HEK293 (cell line): ENCODE data around the gene OR2L13.
A peak's percentile ranks its signal among the peaks of the same experiment; 100 is the strongest.

Source experiments
- CTCF ChIA-PET: fragments of 350-600 bp; formaldehyde crosslinking; extraction: SDS; loops from one replicate; lab custom pipeline; 2021; ENCODE audit warnings: antibody characterized with exemption; lab: Yijun Ruan, JAX
- POLR2A ChIA-PET: fragments of 300-600 bp; formaldehyde crosslinking; extraction: SDS; loops from one replicate; lab custom pipeline; 2020; ENCODE audit warnings: antibody characterized with exemption, inconsistent platforms; lab: Yijun Ruan, JAX
- H3K27ac ChIP-seq: fragments of 200-500 bp; sonication (Bioruptor generic); 2 replicates; pipeline ENCODE4 v1.5.1; 2014; ENCODE audit warnings: low read depth, low read length, control low read depth, inconsistent platforms; ENCODE audit errors: extremely low read depth
- H3K36me3 ChIP-seq, 2 experiments: fragments of 200-500 bp in 1 of 2; sonication (Bioruptor generic) in 1 of 2; 1 replicate in 1 of 2; 2 replicates in 1 of 2; pipeline ENCODE4 v1.5.1; 2014 to 2017; ENCODE audit warnings: inconsistent platforms in 2 of 2, low read length in 2 of 2; ENCODE audit not compliant: control insufficient read depth in 2 of 2, insufficient read depth in 1 of 2
- H3K4me1 ChIP-seq: fragments of 200-500 bp; sonication (Bioruptor generic); 2 replicates; pipeline ENCODE4 v1.5.1; 2014; ENCODE audit warnings: mild to moderate bottlenecking, low read length, inconsistent platforms; ENCODE audit not compliant: control insufficient read depth, insufficient read depth
- H3K4me3 ChIP-seq: 2 replicates; pipeline ENCODE4 v1.5.1; 2011; ENCODE audit warnings: low read depth, mild to moderate bottlenecking, control low read depth, low read length, moderate library complexity
- H3K9me3 ChIP-seq: fragments of 200-500 bp; sonication (Bioruptor generic); 2 replicates; pipeline ENCODE4 v1.5.1; 2014; ENCODE audit warnings: low read depth, low read length, inconsistent platforms; ENCODE audit not compliant: control insufficient read depth, insufficient read depth
- EGR2 ChIP-seq: fragments of 450-650 bp; formaldehyde crosslinking; IDR thresholded peaks from 2 replicates; pipeline ENCODE4 v1.5.1; 2016; ENCODE audit warnings: low read depth, missing biosample characterization, missing genetic modification characterization
- GLI2 ChIP-seq: fragments of 450-650 bp; formaldehyde crosslinking; IDR thresholded peaks from 2 replicates; pipeline ENCODE4; 2017; ENCODE audit warnings: missing biosample characterization, missing genetic modification characterization, low read depth, borderline replicate concordance
- IKZF3 ChIP-seq: fragments of 450-650 bp; IDR thresholded peaks from 2 replicates; pipeline ENCODE4 v1.5.0; 2018; ENCODE audit warnings: missing biosample characterization, mild to moderate bottlenecking, missing genetic modification characterization, moderate library complexity
- KLF10 ChIP-seq: fragments of 450-650 bp; IDR thresholded peaks from 2 replicates; pipeline ENCODE4 v1.5.1; 2018; ENCODE audit warnings: missing biosample characterization, mild to moderate bottlenecking, missing genetic modification characterization
- SETDB1 ChIP-seq: IDR thresholded peaks from one replicate; pipeline ENCODE4 v1.6.1; 2017; ENCODE audit warnings: mild to moderate bottlenecking, low read length, moderate library complexity, mixed read lengths; ENCODE audit not compliant: insufficient read length
- SP7 ChIP-seq: fragments of 450-650 bp; formaldehyde crosslinking; IDR thresholded peaks from 2 replicates; pipeline ENCODE4 v1.5.1; 2016; ENCODE audit warnings: missing biosample characterization, missing genetic modification characterization
- TRIM28 ChIP-seq: IDR thresholded peaks from 2 replicates; pipeline ENCODE4 v1.6.1; 2011; ENCODE audit warnings: low read length, control low read depth, borderline replicate concordance
- ZEB2 ChIP-seq: fragments of 450-650 bp; formaldehyde crosslinking; IDR thresholded peaks from 2 replicates; pipeline ENCODE4 v1.5.1; 2016; ENCODE audit warnings: missing biosample characterization, missing genetic modification characterization
- ZNF221 ChIP-seq: fragments of 450-650 bp; formaldehyde crosslinking; IDR thresholded peaks from 2 replicates; pipeline ENCODE4 v1.5.1; 2017; ENCODE audit warnings: missing biosample characterization, missing genetic modification characterization, borderline replicate concordance
- ZNF560 ChIP-seq: fragments of 450-650 bp; formaldehyde crosslinking; IDR thresholded peaks from 2 replicates; pipeline ENCODE4 v1.5.1; 2017; ENCODE audit warnings: missing biosample characterization, missing genetic modification characterization, borderline replicate concordance
- ZNF610 ChIP-seq: fragments of 450-650 bp; formaldehyde crosslinking; IDR thresholded peaks from 2 replicates; pipeline ENCODE4 v1.5.1; 2016; ENCODE audit warnings: missing biosample characterization, missing genetic modification characterization, borderline replicate concordance
- ZNF623 ChIP-seq: fragments of 450-650 bp; formaldehyde crosslinking; IDR thresholded peaks from 2 replicates; pipeline ENCODE4 v1.5.1; 2016; ENCODE audit warnings: missing biosample characterization, missing genetic modification characterization
- ZNF677 ChIP-seq: fragments of 450-650 bp; IDR thresholded peaks from 2 replicates; pipeline ENCODE4 v1.5.0; 2018; ENCODE audit warnings: missing biosample characterization, mild to moderate bottlenecking, missing genetic modification characterization, moderate library complexity
- ZNF76 ChIP-seq: fragments of 450-650 bp; formaldehyde crosslinking; IDR thresholded peaks from 2 replicates; pipeline ENCODE4; 2016; ENCODE audit warnings: low read depth, missing biosample characterization, missing genetic modification characterization, borderline replicate concordance
- ZNF776 ChIP-seq: fragments of 450-650 bp; formaldehyde crosslinking; IDR thresholded peaks from 2 replicates; pipeline ENCODE4 v1.5.0; 2017; ENCODE audit warnings: missing biosample characterization, missing genetic modification characterization, borderline replicate concordance
- ZNF785 ChIP-seq: fragments of 450-650 bp; formaldehyde crosslinking; IDR thresholded peaks from 2 replicates; pipeline ENCODE4 v1.5.1; 2016; ENCODE audit warnings: missing biosample characterization, missing genetic modification characterization
- ZNF830 ChIP-seq: fragments of 450-650 bp; IDR thresholded peaks from 2 replicates; pipeline ENCODE4 v1.5.0; 2018; ENCODE audit warnings: missing biosample characterization, missing genetic modification characterization, low read depth, mild to moderate bottlenecking, moderate library complexity
- TF ChIP-seq, protein P1 (sequence below): fragments of 450-650 bp; formaldehyde crosslinking; conservative IDR thresholded peaks from 2 replicates; pipeline ENCODE4 v1.5.1; 2016; ENCODE audit warnings: low read depth, missing biosample characterization, missing genetic modification characterization
- TF ChIP-seq, protein P2 (sequence below): fragments of 450-650 bp; formaldehyde crosslinking; IDR thresholded peaks from 2 replicates; pipeline ENCODE4 v1.5.1; 2016; ENCODE audit warnings: missing biosample characterization, missing genetic modification characterization
- TF ChIP-seq, protein P3 (sequence below): fragments of 450-650 bp; formaldehyde crosslinking; IDR thresholded peaks from 2 replicates; pipeline ENCODE4 v1.5.1; 2016; ENCODE audit warnings: missing biosample characterization, missing genetic modification characterization
- TF ChIP-seq, protein P4 (sequence below): fragments of 450-650 bp; formaldehyde crosslinking; IDR thresholded peaks from 2 replicates; pipeline ENCODE4 v1.5.1; 2017; ENCODE audit warnings: missing biosample characterization, missing genetic modification characterization

OR2L13 gene

DNA sequence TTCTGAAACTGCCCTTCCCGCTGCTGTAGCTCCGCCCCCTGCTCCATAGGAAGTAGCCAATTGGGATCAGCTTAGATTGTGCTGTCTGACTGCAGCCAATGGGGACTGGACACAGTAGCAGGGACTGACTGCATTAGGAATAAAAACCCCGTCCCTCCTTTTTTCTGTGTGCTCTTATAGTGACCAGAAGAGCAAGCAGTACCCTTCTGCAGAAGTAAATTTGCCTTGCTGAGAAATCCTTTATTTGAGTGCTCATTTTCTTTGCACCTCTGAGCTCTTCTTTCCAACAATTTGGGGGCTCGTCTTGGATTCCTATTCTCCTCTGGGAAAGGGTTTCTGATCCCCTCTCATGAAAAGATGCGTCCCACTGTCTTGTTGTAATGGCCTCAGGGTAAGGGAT is 16.2 kb downstream of the OR2L13 start:
- ChIA-PET POLR2A (no interaction called here), CTCF (no interaction called here)
- H3K4me1 ChIP-seq: no peaks in the 10 kb centered on the region
- H3K4me3 ChIP-seq: no peak overlapping the region
- no peak overlapping the region for H3K27ac ChIP-seq
- no peaks in the 10 kb centered on the region for H3K9me3 ChIP-seq
- no peaks in the 10 kb centered on the region for H3K36me3 ChIP-seq
- TF ChIP-seq ZNF623 (tag by site-specific recombination) (no peak), SETDB1 (peak; percentile 23)

GRCh38 chr1:248114890-248115289 is 19.9 kb downstream of the OR2L13 start:
- Histone ChIP-seq H3K4me3 (no peak overlapping the region), H3K27ac (no peak overlapping the region), H3K9me3 (no peaks in the 10 kb centered on the region), H3K36me3 (no peaks in the 10 kb centered on the region), H3K4me1 (no peaks in the 10 kb centered on the region)
- CTCF ChIA-PET: no interaction called here
- POLR2A ChIA-PET: no interaction called here
- TF ChIP-seq ZNF560: no peak
- TF ChIP-seq SP7 (tag by site-specific recombination): no peak
- no peak for TF ChIP-seq KLF10 (tag by site-specific recombination)

DNA sequence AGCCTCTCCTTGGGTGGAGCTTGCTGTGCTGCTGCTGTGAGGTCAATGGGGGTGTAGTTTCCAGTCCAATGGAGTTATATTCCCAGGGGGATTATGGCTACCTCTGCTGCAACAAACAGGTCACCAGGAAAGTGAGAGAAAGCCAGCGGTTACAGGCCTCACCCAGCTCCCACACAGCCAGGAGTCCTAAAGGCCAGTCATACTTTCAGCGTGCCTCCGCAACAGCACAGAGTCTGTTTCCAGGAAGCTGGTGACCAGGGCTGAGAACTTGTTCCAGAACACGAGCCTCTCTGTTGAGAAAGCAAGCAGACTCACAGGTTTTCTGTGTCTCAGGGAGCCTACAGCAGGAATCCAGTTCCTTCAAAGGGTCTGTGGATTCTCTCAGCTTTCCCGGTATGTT is 32.7 kb downstream of the OR2L13 start:
- Histone ChIP-seq H3K4me1 (no peaks in the 10 kb centered on the region), H3K36me3 (no peaks in the 10 kb centered on the region), H3K27ac (no peak overlapping the region), H3K4me3 (no peak overlapping the region), H3K9me3 (no peaks in the 10 kb centered on the region)
- POLR2A ChIA-PET: no interaction called here
- CTCF ChIA-PET: interaction anchor here (0.6 kb wide), 1 partner anchor 737 kb away, joined by 3 read pairs; no protein-coding TSS in a partner anchor
- TF ChIP-seq, protein P1, sequence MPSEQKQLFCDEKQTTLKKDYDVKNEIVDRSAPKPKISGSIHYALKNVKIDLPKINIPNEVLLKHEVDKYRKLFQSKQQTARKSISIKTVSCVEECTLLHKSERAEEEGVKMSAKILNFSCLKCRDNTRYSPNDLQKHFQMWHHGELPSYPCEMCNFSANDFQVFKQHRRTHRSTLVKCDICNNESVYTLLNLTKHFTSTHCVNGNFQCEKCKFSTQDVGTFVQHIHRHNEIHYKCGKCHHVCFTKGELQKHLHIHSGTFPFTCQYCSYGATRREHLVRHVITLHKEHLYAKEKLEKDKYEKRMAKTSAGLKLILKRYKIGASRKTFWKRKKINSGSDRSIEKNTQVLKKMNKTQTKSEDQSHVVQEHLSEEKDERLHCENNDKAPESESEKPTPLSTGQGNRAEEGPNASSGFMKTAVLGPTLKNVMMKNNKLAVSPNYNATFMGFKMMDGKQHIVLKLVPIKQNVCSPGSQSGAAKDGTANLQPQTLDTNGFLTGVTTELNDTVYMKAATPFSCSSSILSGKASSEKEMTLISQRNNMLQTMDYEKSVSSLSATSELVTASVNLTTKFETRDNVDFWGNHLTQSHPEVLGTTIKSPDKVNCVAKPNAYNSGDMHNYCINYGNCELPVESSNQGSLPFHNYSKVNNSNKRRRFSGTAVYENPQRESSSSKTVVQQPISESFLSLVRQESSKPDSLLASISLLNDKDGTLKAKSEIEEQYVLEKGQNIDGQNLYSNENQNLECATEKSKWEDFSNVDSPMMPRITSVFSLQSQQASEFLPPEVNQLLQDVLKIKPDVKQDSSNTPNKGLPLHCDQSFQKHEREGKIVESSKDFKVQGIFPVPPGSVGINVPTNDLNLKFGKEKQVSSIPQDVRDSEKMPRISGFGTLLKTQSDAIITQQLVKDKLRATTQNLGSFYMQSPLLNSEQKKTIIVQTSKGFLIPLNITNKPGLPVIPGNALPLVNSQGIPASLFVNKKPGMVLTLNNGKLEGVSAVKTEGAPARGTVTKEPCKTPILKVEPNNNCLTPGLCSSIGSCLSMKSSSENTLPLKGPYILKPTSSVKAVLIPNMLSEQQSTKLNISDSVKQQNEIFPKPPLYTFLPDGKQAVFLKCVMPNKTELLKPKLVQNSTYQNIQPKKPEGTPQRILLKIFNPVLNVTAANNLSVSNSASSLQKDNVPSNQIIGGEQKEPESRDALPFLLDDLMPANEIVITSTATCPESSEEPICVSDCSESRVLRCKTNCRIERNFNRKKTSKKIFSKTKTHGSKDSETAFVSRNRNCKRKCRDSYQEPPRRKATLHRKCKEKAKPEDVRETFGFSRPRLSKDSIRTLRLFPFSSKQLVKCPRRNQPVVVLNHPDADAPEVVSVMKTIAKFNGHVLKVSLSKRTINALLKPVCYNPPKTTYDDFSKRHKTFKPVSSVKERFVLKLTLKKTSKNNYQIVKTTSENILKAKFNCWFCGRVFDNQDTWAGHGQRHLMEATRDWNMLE (tag by site-specific recombination): no peak
- TF ChIP-seq GLI2 (tag by site-specific recombination): no peak
- no peak for TF ChIP-seq SETDB1
- no peak for TF ChIP-seq ZNF221
- no peak for TF ChIP-seq ZNF776
- no peak for TF ChIP-seq IKZF3
- no peak for TF ChIP-seq ZNF785 (tag by site-specific recombination)
- TF ChIP-seq ZNF677 (tag by site-specific recombination): no peak
- TF ChIP-seq, protein P2, sequence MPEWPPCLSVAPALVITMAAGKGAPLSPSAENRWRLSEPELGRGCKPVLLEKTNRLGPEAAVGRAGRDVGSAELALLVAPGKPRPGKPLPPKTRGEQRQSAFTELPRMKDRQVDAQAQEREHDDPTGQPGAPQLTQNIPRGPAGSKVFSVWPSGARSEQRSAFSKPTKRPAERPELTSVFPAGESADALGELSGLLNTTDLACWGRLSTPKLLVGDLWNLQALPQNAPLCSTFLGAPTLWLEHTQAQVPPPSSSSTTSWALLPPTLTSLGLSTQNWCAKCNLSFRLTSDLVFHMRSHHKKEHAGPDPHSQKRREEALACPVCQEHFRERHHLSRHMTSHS (tag by site-specific recombination): no peak
- TF ChIP-seq, protein P3, sequence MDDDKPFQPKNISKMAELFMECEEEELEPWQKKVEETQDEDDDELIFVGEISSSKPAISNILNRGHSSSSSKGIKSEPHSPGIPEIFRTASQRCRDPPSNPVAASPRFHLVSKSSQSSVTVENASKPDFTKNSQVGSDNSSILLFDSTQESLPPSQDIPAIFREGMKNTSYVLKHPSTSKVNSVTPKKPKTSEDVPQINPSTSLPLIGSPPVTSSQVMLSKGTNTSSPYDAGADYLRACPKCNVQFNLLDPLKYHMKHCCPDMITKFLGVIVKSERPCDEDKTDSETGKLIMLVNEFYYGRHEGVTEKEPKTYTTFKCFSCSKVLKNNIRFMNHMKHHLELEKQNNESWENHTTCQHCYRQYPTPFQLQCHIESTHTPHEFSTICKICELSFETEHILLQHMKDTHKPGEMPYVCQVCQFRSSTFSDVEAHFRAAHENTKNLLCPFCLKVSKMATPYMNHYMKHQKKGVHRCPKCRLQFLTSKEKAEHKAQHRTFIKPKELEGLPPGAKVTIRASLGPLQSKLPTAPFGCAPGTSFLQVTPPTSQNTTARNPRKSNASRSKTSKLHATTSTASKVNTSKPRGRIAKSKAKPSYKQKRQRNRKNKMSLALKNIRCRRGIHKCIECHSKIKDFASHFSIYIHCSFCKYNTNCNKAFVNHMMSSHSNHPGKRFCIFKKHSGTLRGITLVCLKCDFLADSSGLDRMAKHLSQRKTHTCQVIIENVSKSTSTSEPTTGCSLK: no peak
- no peak for TF ChIP-seq TRIM28
- no peak for TF ChIP-seq EGR2 (tag by site-specific recombination)
- no peak for TF ChIP-seq ZNF830 (tag by site-specific recombination)
- TF ChIP-seq ZNF76 (tag by site-specific recombination): no peak
- TF ChIP-seq, protein P4, sequence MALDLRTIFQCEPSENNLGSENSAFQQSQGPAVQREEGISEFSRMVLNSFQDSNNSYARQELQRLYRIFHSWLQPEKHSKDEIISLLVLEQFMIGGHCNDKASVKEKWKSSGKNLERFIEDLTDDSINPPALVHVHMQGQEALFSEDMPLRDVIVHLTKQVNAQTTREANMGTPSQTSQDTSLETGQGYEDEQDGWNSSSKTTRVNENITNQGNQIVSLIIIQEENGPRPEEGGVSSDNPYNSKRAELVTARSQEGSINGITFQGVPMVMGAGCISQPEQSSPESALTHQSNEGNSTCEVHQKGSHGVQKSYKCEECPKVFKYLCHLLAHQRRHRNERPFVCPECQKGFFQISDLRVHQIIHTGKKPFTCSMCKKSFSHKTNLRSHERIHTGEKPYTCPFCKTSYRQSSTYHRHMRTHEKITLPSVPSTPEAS (tag by site-specific recombination): no peak
- TF ChIP-seq ZNF610: no peak
- no peak for TF ChIP-seq ZEB2 (tag by site-specific recombination)
